AG10803 (cell line): ENCODE results near the gene CEP112.

Source experiments
- DNase-seq: peaks from one replicate; pipeline ENCODE4 v3.0.0; 2010; ENCODE audit warnings: low read depth
- H3K4me3 ChIP-seq: 2 replicates; pipeline ENCODE4 v1.5.1; 2011; ENCODE audit warnings: mild to moderate bottlenecking, low read length, control low read depth
- CTCF ChIP-seq: conservative IDR thresholded peaks from 2 replicates; pipeline ENCODE4 v1.5.1; 2011; ENCODE audit warnings: mild to moderate bottlenecking, low read length, control low read depth, inconsistent platforms

Gene CEP112

DNA sequence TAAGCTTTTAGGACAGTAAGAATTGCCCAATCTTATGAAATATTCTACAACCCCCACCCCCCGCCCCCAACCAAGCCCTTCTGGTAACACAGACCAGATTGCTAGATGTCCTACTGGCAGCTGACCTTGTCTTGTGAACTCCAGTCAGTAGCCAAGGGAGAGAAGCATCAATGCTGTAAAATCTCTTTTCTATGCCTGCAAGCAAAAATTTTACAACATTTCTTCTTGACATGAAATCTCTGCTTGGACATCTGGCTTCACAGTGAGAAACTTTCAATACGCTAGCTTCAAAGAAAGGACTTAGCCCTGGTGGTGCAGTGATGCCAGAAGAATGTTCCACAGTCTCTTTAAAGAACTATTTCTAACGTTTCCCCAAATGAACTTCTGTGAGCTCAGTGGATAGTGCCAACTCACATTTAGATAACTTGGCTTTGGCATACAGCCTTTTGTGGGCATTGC is 461.2 kb downstream of the CEP112 start:
- H3K4me3 ChIP-seq = no peak overlapping the region
- no peak for TF ChIP-seq CTCF
- DNase-seq = peak; percentile 93

DNA sequence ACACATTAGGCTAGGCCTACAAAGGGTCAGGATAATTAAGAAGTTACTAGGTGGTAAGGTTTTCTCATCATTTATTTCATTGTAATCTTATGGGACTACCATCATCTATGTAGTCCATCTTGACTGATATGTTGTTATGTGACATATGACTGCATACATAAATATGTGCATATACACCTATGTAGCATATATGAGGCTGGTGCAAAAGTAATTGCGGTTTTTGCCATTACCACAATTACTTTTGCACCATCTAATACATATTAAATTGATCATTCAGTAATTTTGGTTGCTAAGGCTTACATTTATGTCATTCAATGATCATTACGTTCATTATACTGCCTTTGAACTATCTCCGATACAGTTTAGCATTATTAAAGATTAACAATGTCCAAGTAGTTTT is 462.7 kb downstream of the CEP112 start:
- H3K4me3 ChIP-seq = no peak overlapping the region
- TF ChIP-seq CTCF = no peak
- DNase-seq = no peak

DNA sequence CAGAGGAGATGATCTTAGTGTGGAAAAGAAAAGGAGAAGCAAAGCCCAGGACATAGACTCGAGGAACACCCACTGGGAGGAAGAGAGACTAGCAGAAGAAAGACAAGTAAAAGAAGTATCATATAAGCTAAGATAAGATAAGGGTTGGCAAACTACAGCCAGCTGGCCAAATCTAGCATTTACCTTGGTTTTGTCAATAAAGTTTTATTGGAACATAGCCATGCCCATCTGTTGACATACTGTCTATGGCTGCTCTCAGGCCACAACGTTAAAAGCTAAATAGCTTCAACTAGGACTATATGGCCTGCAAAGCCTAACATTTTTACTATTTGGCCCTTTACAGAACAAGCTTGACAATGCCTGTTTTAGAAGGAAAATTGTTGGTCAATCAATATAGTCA is 464.1 kb downstream of the CEP112 start:
- no peak for TF ChIP-seq CTCF
- H3K4me3 ChIP-seq = no peak overlapping the region
- no peak for DNase-seq

GRCh38 chr17:65727246-65727645 is 464.7 kb downstream of the CEP112 start:
- TF ChIP-seq CTCF = no peak
- no peak overlapping the region for H3K4me3 ChIP-seq
- DNase-seq = no peak

- peak; percentile 37 for DNase-seq
- TF ChIP-seq CTCF = no peak
- no peak overlapping the region for H3K4me3 ChIP-seq
Observed at GRCh38 chr17:65723431-65724151, 468.3 kb downstream of the CEP112 start.

GRCh38 chr17:65718601-65719000 is 473.3 kb downstream of the CEP112 start:
- no peak for TF ChIP-seq CTCF
- DNase-seq = no peak
- H3K4me3 ChIP-seq = no peak overlapping the region
